Globus pallidus (tissue), 1 donor: ENCODE results near the gene USP25.
"Not testable (repeated sequence)": the region's sequence is repeated elsewhere in the genome, so short reads cannot be mapped to it uniquely, and the experiment has no call there.

ENCODE experiments used
- DNase-seq: peaks from one replicate; pipeline ENCODE4 v3.0.0-alpha.2; 2015; ENCODE audit warnings: low spot score

The USP25 gene

GRCh38 chr21:15731243-15731613, 1.4 kb downstream of the USP25 start:
- DNase-seq: no peak

- DNase-seq: peak; percentile 28
These were observed 2.7 kb downstream of the USP25 start for GRCh38 chr21:15732290-15732995.

- DNase-seq: no peak
These were observed 3.2 kb downstream of the USP25 start for GRCh38 chr21:15732996-15733329.

- DNase-seq: no peak
These were observed 5.6 kb downstream of the USP25 start for GRCh38 chr21:15735409-15735808.

- DNase-seq: not testable (repeated sequence)
These were observed 6.1 kb downstream of the USP25 start for GRCh38 chr21:15735931-15736330.

- not testable (repeated sequence) for DNase-seq
These were observed 9.0 kb downstream of the USP25 start for GRCh38 chr21:15738779-15739178.

GRCh38 chr21:15740383-15740782, 10.6 kb downstream of the USP25 start:
- no peak for DNase-seq

- no peak for DNase-seq
These were observed 11.7 kb downstream of the USP25 start for GRCh38 chr21:15741510-15741909.

GRCh38 chr21:15742052-15742670, 12.4 kb downstream of the USP25 start:
- DNase-seq: no peak

GRCh38 chr21:15742694-15743093, 12.9 kb downstream of the USP25 start:
- no peak for DNase-seq

GRCh38 chr21:15743593-15743992, 13.8 kb downstream of the USP25 start:
- DNase-seq: no peak

- DNase-seq: no peak
These were observed 15.1 kb downstream of the USP25 start for GRCh38 chr21:15744926-15745325.

- DNase-seq: no peak
These were observed 18.8 kb downstream of the USP25 start for GRCh38 chr21:15748586-15748985.

- no peak for DNase-seq
These were observed 19.5 kb downstream of the USP25 start for GRCh38 chr21:15749082-15749860.

GRCh38 chr21:15749861-15750159, 20.0 kb downstream of the USP25 start:
- no peak for DNase-seq

- DNase-seq: no peak
These were observed 21.3 kb downstream of the USP25 start for GRCh38 chr21:15751037-15751436.

- no peak for DNase-seq
These were observed 21.8 kb downstream of the USP25 start for GRCh38 chr21:15751546-15751945.

- DNase-seq: no peak
These were observed 23.1 kb downstream of the USP25 start for GRCh38 chr21:15752763-15753407.

GRCh38 chr21:15753741-15754140, 24.0 kb downstream of the USP25 start:
- no peak for DNase-seq

GRCh38 chr21:15754640-15755039, 24.9 kb downstream of the USP25 start:
- no peak for DNase-seq

- no peak for DNase-seq
These were observed 25.3 kb downstream of the USP25 start for GRCh38 chr21:15755125-15755524.

GRCh38 chr21:15759469-15759868, 29.7 kb downstream of the USP25 start:
- no peak for DNase-seq

GRCh38 chr21:15761507-15762100, 31.8 kb downstream of the USP25 start:
- no peak for DNase-seq
